NCI-H2029 (cell line): ENCODE measurements around the gene NKIRAS1.
"Not testable (repeated sequence)": the region's sequence is repeated elsewhere in the genome, so short reads cannot be mapped to it uniquely, and the experiment has no call there.

Experiments
- DNase-seq: peaks from one replicate; lab custom pipeline; 2025; lab: John Stamatoyannopoulos, UW

NKIRAS1 gene

DNA sequence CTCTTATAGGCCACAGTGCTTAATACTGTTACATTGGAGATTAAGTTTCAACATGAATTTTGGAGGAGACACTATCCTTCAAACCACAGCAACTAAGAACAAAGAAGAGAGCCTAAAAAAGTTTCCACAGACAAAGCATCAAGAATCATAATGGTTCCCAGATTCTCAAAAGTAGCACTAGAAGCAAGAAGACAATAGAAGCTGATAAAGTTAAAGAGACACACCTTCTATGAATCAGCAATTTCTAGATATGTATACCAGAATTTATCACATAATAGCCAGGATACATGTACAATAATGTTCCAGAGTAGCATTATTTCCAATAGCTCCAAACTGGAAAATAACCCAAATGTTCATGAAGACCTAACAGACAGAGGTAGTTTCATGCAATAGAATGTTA lies 12.2 kb downstream of the NKIRAS1 start:
- DNase-seq: no peak

DNA sequence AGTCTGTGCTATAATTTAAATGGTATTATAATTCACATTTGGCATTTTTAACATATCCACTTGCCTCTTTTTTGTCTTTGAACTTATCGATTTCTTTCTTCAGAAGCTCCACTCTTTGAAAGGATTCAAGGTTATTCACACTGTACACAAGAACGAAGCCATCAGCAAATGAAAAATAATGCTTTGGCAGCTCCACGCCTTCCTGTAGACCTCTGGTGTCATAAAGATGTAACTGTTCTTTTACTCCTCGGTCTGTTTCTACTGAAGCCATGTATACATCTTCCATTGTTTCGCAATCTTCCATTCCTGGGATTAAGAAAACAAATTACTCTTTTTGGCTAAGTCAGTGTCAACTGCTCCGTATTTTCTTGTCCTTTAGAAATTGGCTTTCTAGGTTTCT lies 16.0 kb downstream of the NKIRAS1 start:
- no peak for DNase-seq

DNA sequence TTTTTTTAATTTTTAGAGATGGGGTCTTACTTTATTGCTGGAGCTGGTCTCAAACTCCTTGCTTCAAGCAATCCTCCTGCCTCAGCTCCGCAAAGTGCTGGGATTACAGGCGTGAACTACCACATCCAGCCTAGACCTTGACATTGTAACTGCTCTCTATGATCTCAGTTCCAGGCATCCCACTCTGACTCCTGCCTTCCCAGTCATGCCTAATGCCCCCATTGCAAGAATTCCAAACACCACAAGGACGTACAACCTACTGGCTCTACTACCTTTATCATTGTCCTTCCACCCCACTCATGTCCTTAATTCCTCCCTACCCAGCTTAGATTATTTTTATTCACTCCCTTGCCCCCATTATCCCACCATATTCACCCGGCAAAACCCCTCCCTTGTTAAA lies 21.6 kb downstream of the NKIRAS1 start:
- DNase-seq: no peak

DNA sequence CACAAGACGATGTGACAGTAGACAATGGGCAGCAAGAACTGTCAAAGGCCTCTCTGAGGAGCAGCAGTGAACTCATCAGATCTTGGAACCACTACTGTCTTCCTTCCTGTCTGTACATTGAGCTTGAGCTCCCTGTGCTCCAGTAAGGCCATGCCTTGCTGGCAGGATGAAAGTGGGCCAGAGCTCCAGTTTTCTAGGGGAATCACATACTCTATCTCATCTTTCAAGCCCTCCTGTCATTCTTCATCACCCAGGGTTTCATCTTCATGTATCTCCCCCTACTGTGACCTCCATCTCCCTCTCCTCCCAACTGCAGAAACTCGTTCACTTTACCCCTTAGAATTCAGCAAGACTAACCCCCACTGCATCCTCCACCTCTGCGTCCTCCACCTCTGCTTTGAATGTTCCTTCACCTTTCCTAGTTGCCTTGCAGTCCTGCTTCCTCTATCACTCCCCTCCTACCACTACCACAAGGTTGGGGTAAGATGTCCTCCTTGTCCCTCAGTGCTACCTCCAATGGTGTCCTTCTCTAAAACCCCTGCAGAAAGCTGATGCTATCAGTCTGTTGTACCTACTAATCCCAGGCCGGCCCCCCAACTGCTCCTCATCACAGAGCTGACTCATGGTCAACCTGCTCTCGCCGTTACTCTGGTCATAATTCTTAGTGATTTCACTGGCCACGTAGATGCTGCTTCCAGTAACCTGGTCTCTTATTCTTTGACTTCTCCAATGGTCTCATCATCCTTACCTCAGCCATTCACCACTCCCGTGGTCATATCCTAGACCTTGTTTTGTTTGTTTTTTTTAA lies 22.3 kb downstream of the NKIRAS1 start:
- DNase-seq: no peak

DNA sequence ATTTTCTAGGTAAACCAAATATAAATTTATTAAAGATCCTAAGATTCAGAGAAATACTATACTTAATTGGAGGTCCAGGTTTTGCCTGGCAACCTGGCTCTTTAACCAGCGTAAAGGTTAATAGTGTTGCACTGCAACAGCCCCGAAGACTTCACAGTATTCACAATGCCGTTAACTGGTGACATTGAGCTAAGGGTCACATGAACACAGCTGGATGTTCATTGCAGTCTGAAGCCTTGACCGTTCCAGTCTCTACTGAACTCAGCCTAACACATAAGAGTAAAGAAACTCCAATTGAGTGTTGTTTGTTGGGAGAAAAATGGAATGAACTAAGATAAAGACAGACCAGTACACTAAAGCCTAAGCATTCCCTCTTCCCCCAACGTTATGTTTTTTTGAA lies 26.8 kb downstream of the NKIRAS1 start:
- no peak for DNase-seq

DNA sequence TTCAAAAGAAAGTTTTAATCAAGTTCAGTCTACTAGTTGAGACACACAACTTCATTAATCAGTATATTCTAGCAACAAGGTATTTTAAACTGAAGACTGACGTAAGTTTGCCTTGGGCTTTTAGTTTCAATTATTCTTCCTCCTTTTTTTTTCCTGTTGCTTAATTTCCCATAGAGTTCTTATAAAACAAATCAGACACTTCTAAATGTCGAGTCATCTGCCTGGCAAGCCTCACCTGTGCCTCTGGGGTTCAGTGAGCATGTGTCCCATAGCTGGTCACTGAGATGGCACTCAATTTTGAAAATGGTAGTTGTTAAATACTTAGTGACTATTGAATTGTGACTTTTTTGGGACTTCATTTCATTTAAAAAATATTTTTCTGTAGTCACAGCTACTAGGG lies 27.4 kb downstream of the NKIRAS1 start:
- DNase-seq: no peak

DNA sequence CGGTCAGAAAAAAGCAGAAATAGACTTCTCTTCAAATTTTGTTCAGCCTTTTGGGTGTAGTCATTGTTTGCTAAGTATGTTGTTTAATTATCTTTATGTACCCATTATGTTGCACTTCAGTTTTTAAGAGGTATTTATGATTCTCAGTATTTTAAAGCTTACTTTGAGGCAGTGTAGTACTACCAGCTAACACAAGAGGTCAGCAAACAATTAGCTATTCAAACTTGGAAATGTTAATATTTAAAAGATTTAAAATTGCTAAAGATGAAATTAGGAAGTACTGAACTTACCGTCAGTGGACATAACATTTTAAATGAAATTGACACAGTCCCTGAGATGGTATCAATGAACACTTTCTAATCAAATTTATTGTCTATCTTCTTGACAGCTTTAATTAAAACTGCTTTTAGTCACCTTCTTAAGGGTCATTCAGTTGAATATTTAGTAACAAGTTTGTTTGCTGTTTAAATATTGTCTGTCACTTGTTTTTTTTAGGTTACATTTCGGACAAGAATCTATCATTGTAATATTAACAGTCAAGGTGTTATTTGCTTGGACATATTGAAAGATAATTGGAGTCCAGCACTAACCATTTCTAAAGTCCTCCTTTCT lies 28.1 kb downstream of the NKIRAS1 start:
- no peak for DNase-seq

DNA sequence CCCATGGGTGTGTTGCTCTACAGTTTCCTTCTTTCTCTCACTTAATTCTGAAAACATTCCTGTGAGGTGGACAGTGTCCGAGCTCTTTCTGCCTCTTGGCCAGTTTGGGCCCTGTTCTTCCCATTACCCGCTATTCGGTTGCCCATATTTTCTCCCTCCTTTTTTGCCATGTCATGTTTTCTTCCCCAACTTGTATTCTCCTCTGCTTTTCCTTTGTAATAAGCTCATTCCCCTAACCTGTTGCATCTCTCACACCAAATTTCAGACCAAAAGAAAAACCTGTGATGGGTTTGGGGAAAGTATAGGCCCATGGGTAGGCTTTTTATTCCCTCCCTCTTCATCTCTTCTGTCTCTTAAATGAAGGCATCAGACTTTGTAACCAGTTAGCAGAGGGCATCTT lies 30.5 kb downstream of the NKIRAS1 start:
- DNase-seq: no peak

DNA sequence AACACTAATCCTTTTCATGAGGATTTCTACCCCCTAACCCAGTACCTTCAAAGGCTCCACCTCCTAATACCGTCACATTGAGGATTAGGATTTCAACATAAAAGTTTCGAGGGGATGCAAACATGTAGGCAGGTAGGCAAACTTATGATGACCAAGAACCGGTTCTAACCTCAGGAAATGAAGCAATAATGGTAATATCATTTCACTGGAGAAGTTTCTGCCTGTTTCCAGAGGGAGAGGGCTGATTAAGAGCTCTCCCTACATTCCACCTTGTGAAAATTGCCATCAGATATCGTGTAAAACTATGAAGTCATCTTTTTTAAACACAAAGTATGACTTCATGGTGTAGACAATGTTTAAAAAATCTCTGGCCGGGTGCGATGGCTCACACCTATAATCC lies 31.6 kb downstream of the NKIRAS1 start:
- no peak for DNase-seq

DNA sequence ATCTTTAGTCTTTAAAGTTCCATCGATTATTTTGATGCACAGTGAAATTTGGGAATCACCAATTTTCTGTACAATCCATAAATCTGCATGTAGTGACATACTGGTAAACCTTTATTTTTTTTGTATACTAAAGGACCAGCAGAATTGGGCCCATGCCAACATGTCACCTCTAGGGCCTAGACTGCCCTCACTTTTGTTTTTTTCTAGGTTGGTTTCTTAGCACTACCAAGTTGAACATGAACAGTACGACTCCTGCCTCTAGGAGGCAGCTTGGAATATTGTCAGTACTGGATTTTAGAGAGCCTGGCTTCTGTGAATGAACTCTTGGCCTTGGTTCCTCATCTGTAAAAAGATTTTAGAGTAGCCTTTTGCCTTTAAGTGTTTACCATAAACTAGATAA lies 32.3 kb downstream of the NKIRAS1 start:
- DNase-seq: no peak

DNA sequence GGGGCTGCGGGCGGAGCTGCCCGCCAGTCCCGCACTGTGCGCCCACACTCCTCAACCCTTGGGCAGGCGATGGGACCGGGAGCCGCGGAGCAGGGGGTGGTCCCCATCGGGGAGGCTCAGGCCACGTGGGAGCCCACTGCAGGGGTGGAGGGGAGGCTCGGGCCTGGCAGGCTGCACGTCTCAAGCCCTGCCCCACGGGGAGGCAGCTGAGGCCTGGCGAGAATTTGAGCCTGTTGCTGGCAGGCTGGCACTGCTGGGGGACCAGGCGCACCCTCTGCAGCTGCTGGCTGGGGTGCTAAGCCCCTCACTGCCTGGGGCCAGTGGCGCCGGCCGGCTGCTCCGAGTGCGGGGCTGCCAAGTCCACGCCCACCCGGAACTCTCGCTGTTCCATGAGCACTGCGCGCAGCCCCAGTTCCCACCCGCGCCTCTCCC lies 34.3 kb downstream of the NKIRAS1 start:
- DNase-seq: no peak

DNA sequence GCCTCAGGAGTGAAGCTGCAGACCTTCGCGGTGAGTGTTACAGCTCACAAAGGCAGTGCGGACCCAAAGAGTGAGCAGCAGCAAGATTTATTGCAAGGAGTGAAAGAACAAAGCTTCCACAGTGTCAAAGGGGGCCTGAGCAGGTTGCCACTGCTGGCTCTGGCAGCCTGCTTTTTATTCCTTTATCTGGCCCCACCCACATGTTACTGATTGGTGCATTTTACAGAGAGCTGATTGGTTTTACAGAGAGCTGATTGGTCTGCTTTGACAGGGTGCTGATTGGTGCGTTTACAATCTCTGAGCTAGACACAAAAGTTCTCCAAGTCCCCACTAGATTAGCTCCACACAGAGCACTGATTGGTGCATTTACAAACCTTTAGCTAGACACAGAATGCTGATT lies 34.8 kb downstream of the NKIRAS1 start:
- DNase-seq: not testable (repeated sequence)

DNA sequence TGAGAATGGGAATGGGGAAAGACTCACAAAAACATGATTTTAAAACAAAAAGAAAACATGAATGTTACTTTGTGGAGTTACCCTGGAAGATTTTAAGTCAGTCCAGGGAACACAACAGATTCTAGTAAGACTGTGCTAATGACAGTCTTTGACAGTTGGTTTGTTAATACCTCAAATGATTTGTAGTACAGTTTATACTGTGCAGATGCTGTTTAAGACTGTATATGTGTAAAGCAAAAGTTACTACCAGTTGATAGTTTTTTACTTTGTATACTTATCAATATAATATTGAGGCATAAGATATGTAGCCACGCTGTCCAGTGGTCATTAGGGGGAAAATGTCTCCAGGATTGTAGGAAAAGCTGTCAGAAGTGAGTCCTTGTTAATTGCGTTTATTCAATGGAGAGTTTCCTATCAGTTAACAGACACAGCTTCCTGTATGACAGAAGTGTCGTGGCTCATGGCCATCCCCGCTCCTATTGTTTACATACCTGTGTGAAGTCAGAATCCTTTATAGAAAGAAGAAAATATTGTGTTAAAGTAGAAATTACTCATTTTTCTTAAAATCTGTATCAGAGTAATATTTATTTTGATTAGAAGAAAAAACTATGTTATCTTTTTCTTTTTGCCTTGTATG lies 36.0 kb downstream of the NKIRAS1 start:
- peak; percentile 71 for DNase-seq

DNA sequence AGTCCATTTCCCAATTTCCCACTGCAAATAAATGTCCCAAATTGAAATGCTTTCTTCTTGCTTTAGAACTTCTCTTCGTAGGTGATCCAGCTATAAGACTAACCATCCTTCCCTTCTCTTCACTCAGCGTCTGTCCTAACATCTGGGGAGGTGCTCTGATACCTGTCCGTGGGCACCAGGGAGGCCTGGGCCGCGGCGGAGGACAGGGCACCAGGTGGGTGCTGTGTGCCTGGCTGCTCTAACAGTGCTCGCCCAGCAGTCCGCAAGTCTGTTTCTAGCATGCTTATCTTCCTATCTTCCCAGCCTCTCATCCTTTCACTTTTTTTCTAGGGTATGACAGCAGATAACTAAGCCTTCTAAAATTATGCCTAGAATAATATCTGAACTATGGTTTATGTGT lies 37.3 kb downstream of the NKIRAS1 start:
- DNase-seq: no peak

DNA sequence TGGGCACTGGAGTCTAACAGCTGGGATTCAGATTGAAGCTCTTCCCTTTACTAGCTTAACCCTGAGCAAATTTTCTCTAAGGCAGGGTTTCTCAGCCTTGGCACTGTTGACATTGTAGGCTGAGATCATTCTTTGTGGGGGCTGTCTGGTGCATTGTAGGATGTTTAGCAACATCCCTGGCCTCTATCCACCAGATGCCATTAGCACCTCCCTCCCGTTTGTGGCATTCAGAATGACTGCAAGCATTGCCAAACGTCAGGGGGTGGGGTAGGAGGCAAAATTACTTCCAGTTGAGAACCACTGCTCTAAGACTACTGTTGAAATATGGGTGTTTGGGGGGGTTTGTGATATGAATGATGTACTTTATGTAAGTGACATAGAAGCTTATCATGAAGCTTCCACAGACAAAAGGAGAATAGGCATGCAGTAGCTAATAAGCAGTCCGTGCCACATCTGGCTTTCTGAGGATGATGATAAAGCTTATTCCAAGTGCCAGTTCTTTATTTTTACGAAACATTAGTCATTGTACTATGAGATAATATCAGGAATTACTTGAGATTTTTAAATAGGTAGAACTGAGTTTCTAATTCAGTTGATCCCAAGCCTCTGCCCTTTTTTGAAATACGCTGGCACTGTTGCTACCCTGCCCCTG lies 39.3 kb downstream of the NKIRAS1 start:
- peak; percentile 52 for DNase-seq

DNA sequence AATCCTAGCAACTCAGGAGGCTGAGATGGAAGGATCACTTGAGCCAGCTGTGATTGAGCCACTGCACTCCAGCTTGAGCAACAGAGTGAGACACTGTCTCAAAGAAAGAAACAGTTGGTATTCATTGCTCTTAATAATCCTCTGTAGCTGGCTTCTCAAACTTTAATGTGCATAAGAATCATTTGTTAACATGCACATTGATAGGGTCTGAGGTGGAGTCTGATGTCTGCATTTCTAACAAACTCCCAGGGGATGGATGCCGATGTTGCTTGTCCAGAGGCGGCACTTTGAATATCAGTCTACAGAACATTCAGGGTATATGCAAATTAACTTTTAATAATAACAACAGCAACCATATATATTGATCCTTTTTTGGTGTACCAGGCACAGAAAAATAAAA lies 39.9 kb downstream of the NKIRAS1 start:
- no peak for DNase-seq

DNA sequence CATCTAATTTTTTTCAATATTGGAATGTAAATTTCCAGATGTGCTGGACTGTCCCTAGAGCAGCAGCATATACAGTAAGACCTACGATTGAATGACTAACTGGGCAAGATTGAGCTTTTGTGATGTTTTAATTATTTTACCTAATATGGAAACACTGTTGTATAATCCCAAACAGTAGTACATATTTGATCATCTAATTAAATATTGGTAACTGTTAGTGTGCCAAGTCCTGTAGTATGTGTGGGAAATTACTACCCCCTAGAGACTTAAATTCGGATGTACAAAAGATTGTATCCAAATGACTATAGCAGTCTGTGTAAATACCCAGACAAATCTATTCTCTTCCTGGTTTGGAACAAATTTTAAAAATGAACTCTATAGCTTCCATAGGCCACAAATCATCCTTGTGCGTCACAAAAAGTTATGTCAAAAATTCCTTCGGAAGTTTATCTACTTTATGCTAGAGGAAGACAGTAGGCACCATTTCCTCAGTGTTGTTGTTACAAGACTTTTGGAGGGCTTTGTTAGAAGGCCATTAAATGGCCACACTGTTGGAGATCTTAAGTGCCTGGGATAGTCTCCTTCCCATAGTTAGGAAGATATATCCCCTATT lies 41.6 kb downstream of the NKIRAS1 start:
- DNase-seq: no peak

DNA sequence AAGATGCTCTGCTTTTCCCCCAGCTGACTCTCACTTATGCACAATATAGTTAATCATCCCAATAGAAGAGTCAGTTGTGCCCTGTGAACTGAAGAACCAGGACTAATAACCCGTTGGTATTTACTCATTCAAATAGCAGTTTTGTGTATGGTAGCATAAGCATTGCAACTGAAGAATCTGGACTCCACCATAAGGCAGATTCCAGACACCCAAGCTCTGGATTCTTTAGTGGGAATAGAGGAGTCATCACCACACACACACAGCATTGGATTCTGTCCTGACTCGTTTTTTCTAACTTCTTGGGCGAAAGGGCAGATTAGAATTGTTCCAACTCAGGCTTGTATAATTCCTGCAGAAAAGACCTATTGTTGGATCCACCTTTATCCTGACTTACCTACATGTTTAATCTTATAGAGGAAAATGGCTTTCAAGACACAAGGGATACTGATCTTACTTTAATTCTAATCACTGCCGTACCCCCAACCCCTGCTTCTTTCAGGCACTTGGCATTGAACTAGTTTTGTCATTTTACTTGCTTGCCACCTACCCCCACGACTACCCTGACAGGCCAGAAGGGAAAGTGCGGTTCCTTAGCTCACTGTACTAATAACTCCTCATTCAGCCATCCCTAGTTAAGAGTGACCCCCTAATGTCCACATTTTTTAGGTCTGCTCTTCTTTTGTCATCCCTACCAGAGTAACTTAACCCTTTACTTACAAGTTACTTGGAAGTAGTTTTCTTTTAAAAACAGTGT lies 42.3 kb downstream of the NKIRAS1 start:
- no peak for DNase-seq

DNA sequence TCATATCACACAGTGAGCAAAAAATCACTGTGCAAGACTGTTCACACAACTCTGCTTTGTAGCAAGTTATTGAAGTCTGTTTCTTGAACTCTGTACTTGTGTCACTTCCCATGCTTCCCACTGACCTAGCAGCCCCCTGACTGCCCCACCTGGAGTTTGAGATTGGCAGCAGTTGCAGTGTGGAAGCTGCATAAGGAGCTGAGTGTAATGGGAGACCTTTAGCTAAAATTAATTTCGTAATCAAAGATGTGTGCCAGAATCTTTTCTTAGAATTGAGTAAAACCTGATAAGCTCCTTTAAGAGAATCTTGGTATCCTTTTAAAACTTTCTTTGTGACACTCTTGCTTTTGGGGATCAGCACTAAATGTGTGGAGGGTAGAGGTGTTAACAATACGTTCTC lies 42.8 kb downstream of the NKIRAS1 start:
- no peak for DNase-seq

DNA sequence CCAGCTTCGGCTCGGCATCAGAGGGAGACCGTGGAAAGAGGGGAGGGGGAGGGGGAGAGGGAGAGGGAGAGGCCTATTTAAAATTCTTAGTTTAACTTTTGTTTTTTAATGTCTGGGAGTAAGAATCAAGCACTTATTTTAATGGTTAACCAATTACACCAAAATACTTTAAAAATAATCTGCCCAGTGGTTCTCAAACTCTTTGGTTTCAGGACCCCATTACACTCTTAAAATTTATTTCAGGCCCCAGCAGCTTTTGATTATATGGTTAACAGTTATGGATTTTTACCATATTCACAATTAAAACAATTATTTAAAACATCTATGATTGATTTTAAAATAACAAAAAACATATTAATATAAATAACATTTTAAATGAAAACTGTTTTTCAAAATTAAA lies 44.5 kb downstream of the NKIRAS1 start:
- no peak for DNase-seq

DNA sequence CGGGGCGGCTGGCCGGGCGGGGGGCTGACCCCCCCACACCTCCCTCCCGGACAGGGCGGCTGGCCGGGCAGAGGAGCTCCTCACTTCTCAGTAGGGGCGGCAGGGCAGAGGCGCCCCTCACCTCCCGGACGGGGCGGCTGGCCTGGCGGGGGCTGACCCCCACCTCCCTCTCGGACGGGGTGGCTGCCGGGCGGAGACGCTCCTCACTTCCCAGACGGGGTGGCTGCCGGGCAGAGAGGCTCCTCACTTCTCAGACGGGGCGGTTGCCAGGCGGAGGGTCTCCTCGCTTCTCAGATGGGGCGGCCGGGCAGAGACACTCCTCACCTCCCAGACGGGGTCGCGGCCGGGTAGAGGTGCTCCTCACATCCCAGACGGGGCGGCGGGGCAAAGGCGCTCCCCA lies 45.4 kb downstream of the NKIRAS1 start:
- DNase-seq: not testable (repeated sequence)

DNA sequence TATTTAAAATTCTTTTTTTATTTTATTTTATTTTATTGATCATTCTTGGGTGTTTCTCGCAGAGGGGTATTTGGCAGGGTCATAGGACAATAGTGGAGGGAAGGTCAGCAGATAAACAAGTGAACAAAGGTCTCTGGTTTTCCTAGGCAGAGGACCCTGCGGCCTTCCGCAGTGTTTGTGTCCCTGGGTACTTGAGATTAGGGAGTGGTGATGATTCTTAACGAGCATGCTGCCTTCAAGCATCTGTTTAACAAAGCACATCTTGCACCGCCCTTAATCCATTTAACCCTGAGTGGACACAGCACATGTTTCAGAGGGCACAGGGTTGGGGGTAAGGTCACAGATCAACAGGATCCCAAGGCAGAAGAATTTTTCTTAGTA lies 46.1 kb downstream of the NKIRAS1 start:
- DNase-seq: not testable (repeated sequence)
